NCI-H1436 treated with DMSO at 0.1 percent for 48 hours (cell line): ENCODE results near the gene HCN2.
A peak's percentile ranks its signal among the peaks of the same experiment; 100 is the strongest.
"Not testable (repeated sequence)": the region's sequence is repeated elsewhere in the genome, so short reads cannot be mapped to it uniquely, and the experiment has no call there.

Experiments used
- DNase-seq: peaks from one replicate; lab custom pipeline; 2025; lab: John Stamatoyannopoulos, UW

HCN2 gene

DNA sequence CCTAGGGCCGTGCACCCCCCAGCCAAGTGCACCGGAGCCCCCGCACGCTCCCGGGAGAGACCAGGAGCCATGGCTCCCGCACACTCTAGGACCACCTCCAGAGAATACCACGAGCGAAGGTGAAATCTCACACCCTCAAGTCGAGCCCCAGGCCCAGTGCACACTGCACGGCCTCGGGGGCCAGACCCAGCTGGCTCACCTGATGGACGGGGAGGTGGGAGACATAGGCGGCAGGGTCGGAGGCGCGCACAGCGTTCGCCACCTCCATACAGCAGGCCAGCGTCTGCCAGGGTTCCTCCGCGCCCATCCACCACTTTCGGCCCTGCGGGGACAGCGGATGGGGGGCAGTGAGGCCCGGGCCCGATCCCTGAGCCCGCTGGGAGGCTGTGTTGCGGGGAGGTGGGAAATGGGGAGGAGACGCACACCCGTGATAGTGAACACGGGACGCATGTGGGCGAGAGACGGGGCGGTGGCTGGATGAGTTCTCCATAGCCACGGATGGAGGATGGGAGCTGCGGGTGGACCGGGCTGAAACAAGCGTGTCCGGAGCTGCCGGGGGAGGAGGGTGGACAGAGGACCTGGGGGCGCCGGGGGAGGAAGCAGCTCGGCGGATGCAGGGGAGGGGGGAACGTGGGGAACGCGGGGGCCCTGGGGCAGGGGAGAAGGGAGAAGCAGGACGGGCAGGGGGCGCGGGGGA is 30.6 kb downstream of the HCN2 start:
- no peak for DNase-seq

DNA sequence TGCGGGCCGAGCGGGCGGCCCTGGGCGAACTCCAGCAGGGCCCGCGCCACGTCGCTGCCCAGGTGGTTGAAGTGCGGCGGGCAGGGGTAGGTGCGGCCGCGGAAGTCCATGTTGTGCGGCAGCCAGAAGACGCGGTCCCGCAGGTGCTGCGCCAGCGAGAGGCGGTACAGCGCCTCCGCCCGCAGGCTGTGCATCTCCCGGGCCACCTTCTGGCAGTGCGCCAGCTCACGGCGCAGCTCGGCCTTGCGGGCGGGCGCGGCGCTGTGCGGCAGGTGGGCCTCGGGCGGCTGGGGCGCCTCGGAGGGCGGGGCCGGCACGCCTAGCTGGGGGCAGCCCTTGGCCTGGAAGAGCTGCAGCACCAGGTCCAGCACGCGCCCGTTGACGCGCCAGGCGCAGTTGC is 31.5 kb downstream of the HCN2 start:
- DNase-seq, result not testable (repeated sequence)

DNA sequence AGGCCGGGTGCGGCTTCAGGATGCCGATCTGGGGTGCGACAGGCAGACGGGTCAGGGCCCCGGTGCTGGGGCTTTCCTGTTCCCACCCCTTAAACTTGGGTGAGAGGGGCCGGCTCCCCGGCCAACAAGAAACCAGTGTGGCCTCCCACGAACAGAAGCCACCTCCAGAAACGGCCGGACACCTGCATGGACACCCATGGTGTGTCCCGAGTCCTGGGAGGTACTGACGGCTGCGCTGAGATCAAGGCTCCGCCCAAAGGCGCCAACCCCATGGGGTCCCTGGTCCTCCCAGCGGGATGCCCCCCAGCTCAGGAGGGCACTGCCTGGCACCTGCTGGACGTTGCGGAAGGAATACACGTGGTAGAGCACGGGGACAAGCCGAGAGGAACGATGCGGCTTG is 32.1 kb downstream of the HCN2 start:
- DNase-seq, result no peak

DNA sequence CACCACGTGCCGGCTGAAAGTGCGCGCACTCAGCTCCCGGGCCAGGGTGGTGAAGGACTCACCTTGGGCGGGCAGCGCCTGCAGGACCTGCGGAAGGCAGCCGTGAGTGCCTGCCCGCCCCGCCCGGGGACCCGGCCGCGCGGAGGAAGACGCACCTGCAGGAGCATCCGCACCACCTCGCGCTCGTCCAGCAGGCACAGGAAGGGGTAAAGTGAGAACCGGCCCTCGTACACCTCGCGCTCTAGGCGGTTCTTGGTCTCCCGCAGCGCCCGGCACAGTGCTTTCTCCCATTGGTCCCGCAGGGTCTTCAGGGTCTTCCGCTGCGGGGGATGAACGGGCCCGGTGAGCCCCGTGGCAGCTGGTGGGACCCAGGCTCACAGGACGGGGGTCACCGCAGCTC is 33.0 kb downstream of the HCN2 start:
- no peak for DNase-seq

DNA sequence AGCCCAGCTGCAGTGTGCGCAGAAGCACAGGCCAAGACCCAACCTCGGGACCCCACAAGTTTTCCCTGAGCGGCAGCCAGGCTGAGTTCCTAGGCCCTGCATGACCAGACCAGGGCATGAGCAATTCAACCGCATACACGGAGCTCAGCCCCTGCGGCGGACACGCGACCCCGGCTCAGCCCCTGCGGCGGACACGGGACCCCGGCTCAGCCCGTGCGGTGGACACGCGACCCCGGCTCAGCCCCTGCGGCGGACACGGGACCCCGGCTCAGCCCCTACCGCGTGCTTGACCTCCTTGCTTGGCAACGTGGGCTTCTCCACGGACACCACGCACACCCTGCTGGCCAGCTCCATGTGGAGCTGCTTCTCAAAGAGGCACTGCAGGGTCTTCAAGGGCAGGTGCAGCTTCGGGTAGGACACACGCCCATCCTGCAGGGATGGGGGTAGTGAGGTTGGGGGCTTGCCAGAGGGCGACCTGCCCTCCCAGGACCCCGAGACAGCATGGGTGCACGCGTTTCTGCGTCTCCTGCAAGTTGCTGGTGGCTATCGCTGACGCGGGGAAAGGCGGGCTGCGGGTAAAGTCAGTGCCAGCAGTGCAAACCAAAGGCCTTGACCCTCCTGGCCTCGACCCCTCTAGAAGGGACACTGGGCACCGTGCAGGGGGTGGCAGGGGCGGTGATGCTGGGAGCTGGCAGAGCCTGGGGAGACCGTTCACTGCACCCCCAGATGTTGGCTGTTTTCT is 33.7 kb downstream of the HCN2 start:
- DNase-seq, result no peak

DNA sequence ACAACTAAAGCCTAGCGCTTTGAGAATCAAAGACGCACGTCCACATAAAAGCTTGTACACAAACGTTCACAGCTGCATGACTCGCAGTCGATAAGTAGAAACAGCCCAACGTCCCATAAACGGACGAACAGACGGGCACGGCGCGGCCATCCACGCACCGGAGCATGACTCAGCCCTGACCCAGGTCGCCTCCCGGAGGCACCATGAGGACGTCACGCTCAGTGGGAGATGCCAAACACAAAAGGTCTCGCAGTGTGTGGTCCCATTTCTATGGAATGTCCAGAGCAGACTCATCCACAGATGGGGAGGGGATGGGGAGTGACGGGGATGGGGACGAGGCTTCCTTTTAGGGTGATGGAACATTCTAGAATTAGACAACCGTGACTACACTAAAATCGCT is 34.3 kb downstream of the HCN2 start:
- DNase-seq, result no peak

DNA sequence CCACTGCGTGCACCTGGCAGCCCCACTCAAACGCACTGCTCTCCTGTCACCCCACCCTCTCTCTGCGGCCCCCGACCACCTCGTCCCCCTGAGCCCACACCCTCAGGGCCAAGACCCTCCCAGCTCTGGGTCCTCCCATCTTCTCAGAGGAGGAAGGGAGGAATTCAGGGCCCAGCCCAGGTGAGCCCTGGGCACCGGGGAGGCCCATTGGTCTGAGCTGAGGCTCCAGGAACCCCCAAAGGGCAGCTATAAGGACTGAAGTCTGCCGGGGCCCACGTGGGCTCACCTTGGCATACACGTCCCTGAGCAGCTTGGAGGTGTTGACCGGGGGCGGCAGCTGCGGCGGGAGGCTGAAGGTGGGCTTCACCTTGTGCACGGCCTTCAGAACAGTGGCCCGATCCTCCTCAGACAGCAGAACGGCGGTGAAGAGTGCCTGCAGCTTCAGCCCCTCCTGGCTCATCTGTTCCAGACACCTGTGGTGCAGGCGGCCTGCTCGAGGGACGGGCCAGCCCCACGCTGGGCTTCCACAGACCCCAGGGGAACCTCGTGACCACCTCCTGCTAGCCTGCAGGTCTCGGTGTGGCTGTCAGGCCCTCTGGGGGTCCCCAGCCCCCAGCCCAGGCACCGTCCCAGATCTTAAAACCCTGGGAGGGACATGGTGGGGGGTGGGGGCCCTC is 34.9 kb downstream of the HCN2 start:
- no peak for DNase-seq

DNA sequence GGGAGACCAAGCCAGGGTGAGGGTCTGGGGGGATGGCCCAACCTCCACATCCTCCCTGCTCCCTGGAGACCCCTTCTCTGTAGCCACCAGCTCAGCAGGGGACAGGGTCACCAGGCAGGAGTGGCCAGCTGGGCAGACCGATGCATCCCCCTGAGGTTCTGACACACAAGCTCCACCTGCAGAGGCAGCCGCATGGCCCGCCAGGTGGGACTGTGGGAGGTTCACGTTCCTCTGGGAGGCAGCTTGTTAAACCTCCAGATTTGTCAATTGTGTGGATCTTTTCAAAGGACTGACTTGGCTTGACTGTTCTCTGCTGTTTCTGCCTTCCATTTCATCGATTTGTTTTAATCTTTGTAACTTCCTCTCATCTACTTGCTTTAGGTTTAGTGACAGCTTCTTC is 35.6 kb downstream of the HCN2 start:
- no peak for DNase-seq

DNA sequence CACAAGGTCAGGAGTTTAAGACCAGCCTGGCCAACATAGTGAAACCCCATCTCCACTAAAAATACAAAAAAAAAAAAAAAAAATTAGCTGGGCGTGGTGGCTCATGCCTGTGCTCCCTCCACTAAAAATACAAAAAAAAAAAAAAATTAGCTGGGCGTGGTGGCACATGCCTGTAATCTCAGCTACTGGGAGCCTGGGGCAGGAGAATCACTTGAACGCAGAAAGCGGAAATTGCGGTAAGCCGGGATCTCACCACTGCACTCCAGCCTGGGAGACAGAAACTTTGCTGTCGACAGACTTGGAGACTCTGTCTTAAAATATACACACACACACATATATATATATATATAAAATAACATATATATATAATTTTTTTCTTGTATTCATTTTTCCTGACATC is 36.9 kb downstream of the HCN2 start:
- not testable (repeated sequence) for DNase-seq

DNA sequence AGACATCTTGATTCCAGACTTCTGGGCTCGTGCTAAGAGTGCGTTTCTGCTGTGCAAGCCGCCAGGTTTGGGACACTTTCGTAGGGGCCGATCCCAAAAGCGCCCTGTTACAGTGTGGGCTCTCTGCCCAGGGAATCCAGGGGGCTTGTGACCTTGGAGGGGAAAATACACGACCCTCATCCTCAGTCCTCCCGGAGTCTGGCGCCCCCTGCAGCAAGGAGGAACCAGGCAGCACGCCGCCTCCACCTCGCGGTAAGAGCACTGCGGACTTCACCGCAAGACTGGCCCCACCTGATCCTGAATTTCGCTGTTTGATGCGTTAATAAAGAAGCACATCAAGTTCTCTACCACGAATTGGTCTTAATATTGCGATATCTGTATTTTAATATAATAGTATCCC is 38.5 kb downstream of the HCN2 start:
- no peak for DNase-seq

DNA sequence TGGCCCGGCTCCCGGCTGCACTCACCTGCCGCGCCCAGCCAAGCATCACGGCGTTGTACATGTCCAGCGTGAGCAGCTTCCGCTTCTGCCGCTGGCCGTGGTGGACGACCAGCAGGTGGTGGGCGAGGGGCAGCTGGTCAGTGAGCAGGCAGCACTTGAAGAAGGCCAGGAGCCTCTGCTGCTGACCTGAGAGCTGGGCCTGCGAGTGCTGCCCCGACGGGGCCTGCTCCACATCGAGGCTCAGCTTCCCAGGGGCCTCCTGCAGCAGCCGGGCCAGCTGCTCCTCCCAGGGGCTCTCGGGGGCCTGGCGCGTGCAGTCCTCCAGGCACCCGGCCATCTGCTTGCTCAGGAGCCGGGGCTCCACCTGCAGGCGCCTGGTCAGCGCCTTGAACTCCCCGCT is 39.8 kb downstream of the HCN2 start:
- not testable (repeated sequence) for DNase-seq

DNA sequence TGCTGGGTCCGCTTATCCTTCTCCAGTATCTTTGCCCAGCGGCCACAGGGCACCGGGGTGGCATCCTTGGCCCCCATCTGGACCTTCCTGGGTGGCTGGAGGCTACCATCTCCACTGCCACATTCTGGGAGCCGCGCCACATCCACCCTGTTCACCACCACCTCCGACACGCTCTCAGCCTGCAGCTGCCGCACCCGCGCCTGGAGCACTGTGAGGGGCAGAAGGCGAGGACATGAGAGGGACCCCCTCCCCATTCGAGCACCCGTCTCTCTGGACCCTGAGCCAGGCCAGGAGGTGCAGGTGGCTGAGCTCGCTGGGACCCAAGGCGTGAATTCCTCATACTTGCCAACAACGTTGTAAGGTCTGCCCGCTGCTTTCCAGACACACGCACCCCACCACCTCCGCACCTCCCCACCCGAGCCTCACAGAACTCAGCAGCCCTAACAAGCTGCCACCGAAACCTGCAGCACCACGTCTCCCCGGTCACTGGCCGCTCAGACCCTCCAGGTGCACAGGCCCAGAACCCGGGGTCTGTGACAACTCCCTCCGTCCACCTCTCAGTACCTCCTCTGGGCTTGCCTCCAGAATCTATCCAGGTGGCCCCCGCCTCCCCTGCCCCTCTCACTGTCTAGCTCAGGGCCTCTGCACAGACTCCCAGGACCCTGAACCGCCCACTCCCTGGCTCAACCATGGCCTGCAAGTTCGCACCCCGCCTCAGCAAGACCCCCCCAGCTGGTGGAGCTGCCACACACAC is 40.5 kb downstream of the HCN2 start:
- DNase-seq, result no peak

DNA sequence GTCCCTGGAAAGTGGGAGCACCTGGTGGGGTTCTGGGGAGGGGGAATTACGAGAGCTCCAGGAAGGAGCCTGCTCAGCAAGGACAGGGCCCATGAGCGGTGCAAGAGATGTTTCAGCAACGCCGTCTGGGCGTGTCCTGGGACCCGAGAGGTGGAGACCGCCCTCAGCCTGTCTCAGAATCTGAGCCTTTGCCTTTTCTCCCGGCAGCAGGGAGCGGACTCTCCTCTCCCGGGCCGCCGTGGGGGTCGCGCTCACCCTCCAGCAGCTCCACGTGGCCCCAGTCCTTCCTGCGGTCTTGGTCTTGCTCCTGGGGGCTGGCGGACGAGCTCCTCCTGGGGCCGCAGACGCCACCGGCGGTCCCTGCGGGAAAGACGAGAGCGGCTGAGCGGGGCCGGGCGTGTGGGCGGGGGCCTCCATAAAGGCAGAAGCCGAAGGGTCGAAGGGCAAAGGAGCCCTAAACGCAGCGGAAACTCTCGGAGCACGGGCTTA is 42.9 kb downstream of the HCN2 start:
- DNase-seq, result no peak

DNA sequence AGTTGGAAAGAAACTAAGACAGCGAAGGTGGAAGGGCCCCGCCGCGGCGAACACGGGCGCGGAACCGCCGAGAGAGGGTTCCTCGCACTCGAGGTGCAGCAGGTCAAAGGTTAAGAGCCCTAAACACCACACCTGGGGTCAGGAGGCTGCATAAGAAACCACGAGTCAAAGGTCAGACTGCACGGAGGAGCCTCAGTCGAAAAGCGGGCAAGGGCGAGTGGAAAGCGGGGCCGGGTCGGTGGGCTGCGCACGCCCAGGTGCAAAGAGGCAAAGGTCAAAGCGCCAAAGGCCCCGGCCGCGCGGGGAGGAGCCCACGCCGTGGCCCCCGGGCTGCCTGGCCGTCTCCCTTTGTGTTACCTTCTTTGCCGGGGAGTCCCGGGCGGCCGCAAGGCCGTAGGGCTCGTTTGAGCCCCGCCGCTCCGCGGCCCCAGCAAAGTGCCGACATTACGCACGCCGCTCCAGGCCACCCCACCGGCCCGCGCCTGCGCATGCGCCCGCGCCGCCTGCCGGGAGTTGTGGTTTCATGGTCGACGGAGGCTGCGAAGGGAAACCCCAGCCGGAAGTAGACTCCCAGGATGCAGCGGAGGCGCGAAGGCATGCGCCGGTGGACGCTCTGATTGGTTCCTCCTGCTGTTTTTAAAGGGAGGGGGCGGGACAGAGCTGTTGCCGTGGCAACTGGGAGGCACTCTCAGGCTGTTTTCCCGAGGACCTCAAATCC is 43.5 kb downstream of the HCN2 start, which contains the start of gene POLRMT:
POLRMT (minus strand) TSS at position 470 of the 718 bp plus-strand sequence; CDS start at position 445, 25 bp downstream.
- peak; percentile 87 for DNase-seq

DNA sequence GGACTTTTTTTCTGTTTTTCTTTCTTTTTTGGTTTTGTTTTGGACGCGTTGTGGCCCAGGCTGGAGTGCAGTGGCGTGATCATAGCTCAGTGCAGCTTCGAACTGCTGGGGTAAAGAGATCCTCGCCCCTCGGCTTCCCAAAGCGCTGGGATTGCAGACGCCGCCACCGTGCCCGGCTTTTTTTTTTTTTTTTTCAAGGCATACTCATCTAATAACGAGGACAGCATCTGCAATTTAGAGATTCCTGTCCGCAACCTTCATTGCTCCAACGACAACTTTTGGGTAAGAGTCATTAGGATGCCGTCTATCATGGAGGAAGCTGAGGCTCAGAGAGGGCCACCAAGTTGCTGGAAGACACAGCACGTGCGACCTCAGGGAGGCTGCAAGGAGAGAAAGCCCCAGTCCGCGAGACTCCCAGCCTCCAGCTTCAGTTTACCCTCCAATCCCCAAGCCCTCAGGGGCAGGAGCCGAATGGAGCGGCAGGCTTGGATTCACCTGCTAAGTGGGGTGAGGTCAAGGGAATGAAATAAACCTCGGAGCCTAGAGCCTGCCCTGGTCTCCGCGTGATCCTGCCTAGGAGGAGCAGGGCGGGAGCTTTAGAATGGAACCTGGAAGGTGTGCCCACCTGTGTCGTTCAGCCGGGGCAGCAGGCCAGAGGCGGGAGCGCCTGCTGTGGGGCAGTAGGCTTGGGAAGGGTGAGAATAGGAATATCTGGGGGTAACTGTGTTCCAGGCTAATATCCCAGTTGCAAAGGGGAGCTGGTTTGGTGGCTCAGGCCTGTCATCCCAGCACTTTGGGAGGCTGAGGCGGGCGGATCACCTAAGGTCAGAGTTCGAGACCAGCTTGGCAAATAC is 44.3 kb downstream of the HCN2 start:
- DNase-seq, result no peak

DNA sequence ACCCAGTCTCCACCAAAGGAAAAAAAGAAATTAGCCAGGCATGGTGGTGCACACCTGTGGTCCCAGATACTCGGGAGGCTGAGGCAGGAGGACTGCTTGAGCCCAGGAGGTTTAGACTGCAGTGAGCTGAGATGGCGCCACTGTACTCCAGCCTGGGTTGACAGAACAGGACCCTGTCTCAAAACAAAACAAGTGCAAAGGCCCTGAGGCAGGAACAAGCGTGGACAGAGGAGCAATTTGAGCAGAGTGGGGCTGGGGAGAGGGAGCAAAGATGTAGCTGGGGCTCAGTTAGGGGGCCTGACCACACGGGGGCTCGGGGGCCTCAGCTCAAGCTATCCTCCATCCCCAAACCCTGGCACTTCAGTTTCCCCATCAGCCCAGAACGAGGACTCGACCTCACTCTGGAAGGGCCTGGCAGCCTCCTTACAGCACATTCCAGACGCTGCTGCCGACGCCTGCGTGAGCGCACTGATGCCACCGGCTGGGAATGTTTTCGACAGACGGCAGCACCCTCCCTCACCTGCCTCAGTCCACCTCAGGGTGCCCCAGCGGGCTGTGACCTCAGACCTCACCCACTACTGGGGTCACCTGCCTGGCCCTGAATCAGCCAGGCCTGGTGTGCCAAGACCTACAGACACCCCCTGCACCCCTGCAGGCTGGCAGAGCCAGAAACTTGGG is 45.4 kb downstream of the HCN2 start:
- DNase-seq, result no peak

DNA sequence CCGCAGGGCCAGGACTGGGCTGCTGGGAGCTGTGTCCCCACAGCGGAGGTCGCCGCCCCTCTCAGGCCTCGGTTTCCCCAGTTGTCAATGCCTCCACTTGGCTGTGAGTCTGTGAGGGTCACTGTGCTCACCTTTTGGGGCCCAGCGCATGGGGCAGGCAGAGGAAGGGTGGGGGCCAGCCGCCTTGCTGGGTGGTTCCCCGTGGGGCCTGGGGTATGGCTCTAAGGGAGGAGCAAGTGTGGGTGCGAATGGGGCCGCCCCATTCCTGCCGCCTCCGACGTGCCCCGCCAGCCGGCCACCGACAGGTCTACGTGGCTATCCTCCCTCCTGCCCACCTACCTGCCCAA is 49.2 kb downstream of the HCN2 start:
- no peak for DNase-seq

DNA sequence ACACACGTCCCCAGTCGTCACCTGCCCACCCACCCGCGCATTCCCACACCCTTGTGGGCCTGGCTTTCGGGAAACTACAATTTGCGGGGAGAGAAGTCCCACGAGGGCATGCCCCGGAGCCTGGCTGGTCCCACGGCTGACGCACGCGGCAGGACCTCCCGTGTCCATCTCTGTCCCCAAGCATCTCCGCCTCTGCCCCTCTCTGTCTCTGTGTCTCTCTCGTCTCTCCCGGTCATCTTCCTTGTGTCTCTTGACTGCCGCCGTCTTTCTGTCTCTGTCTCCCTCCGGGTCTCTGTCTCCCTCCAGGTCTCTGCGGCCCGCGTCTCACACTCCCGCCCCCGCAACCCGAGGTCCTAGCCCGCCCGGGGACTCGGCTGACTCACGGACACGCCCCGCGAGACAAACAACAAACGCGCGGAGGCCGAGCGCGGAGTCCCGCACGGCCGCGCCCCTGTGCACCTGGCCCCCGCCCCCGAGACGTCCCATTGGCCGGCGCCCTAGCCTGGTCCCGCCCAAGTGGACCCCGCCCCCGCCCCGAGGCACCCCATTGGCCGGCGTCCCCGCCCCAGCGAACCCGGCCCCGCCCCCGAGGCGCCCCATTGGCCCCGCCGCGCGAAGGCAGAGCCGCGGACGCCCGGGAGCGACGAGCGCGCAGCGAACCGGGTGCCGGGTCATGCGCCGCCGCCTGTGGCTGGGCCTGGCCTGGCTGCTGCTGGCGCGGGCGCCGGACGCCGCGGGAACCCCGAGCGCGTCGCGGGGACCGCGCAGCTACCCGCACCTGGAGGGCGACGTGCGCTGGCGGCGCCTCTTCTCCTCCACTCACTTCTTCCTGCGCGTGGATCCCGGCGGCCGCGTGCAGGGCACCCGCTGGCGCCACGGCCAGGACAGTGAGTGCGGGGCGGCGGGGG is 49.8 kb downstream of the HCN2 start, which contains the start of gene FGF22:
FGF22 (plus strand) TSS at position 627 of the 908 bp plus-strand sequence; CDS start at position 674, 47 bp downstream.
- no peak for DNase-seq

DNA sequence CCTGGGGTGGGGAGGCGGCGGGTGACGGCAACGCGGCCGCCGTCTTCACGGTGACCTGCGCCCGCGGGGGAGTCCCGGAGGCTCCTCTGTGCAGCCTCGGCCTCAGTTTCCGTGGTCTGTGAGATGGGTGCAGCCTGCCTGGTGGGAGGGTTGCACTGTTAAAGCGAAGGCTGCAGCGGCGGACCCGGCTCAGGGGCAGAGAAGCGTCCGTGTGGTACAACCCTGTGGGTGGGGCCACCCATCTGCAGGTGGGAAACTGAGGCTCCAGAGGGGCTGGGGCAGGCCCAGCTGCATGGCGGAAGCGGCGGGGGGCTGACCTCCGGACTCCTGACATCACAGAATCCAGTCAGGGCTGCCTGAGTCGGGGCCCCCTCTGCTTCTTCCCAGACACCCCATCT is 50.5 kb downstream of the HCN2 start:
- no peak for DNase-seq
